Kidney (tissue), 14 donors: ENCODE results near the gene UPP1. TPM values are rescaled to one million over a fixed set of nuclear protein-coding genes. Genes with fewer than 3 reads are reported as not detected.
"Not testable (repeated sequence)": the region's sequence is repeated elsewhere in the genome, so short reads cannot be mapped to it uniquely, and the experiment has no call there.

Experiments used
- DNase-seq, 5 donors: peaks; one replicate each; pipeline ENCODE4 v3.0.0-alpha.2; 2013 to 2020
- FAIRE-seq: peaks from 2 replicates; lab custom pipeline; 2012; peaks lifted over from hg19 to GRCh38; lab: Jason Lieb, UNC
- H3K27ac ChIP-seq, 2 donors: one replicate each; pipeline ENCODE4 v1.7.0; 2013; ENCODE audit warnings: low read depth in 2 of 2, low read length in 2 of 2, inconsistent platforms in 1 of 2
- H3K27me3 ChIP-seq: one replicate; pipeline ENCODE4 v1.7.1; 2013; ENCODE audit warnings: low read length, inconsistent platforms; ENCODE audit not compliant: control insufficient read depth, insufficient read depth
- H3K36me3 ChIP-seq, 3 donors: one replicate each; pipeline versions ENCODE4 v1.7.0 to v1.7.1; 2013; ENCODE audit warnings: low read length in 3 of 3, control low read depth in 1 of 3, inconsistent platforms in 1 of 3; ENCODE audit not compliant: insufficient read depth in 3 of 3, control insufficient read depth in 2 of 3
- H3K4me1 ChIP-seq, 3 donors: one replicate each; pipeline versions ENCODE4 v1.7.0 to v1.7.1; 2013; ENCODE audit warnings: low read length in 3 of 3, inconsistent platforms in 1 of 3, low read depth in 1 of 3; ENCODE audit not compliant: control insufficient read depth in 2 of 3, insufficient read depth in 2 of 3
- H3K4me3 ChIP-seq, 3 donors: one replicate each; pipeline versions ENCODE4 v1.7.0 to v1.8.1; 2013; ENCODE audit warnings: low read length in 3 of 3, control low read depth in 1 of 3, inconsistent platforms in 1 of 3
- H3K9ac ChIP-seq, 3 donors: one replicate each; pipeline versions ENCODE4 v1.7.0 to v1.7.1; 2013; ENCODE audit warnings: low read length in 3 of 3, control low read depth in 1 of 3, inconsistent platforms in 1 of 3
- H3K9me3 ChIP-seq, 3 donors: one replicate each; pipeline versions ENCODE4 v1.7.0 to v1.7.1; 2013; ENCODE audit warnings: low read length in 3 of 3, control low read depth in 1 of 3, inconsistent platforms in 1 of 3; ENCODE audit not compliant: control insufficient read depth in 2 of 3, insufficient read depth in 1 of 3
- CTCF ChIP-seq: IDR thresholded peaks from 3 replicates; pipeline ENCODE4 v1.5.1; 2012; ENCODE audit warnings: mild to moderate bottlenecking, moderate library complexity, borderline replicate concordance; ENCODE audit not compliant: insufficient read depth; ENCODE audit errors: extremely low read depth
- intact Hi-C: fragments of 100-400 bp; cut with DNase I; formaldehyde crosslinking; loops from one replicate; pipeline ENCODE4 v1.11.1; 2022
- polyA plus RNA-seq: library from polyadenylated mRNA; stranded (reverse); fragments of 350-450 nt; fragmentation: Illumina TruSeq; extraction: RNeasy Lipid Tissue Mini Kit (QIAGEN cat#74804); gene quantifications from one replicate; pipeline ENCODE4 v1.2.3, GENCODE V29; 2014; ENCODE audit warnings: low read depth, low replicate concordance; ENCODE audit not compliant: insufficient read depth
- total RNA-seq: library from RNA; stranded (reverse); fragmentation: NEBNext Ultra II Directional; extraction: Animal tissue kit (Norgen Biotek cat#: 25700); gene quantifications from one replicate; pipeline ENCODE4 v1.2.1, GENCODE V29; 2021
- donor health status: control.
- donor health status: control.
- donor health status: control.
- donor health status: control.
- donor health status: control.
- donor health status: DM: yes; HTN: yes; CAD: no.
- donor health status: Normal renal cell carcinoma (clear cell type).

Gene UPP1
- total and polyA plus RNA-seq, 2 donors from 2014 or later = 36.4 to 76.1 TPM

GRCh38 chr7:48141521-48141920, 52.5 kb downstream of the UPP1 start:
- Histone ChIP-seq H3K27ac (no peak overlapping the region), H3K36me3 (no peaks in the 10 kb centered on the region), H3K9ac (no peak overlapping the region), H3K9me3 (peaks cover 0 to 11% (median 0%) of the 10 kb centered on the region in 3 donors), H3K4me1 (peaks cover 0 to 5% (median 4%) of the 10 kb centered on the region in 3 donors), H3K27me3 (no peaks in the 10 kb centered on the region), H3K4me3 (no peak overlapping the region)
- DNase-seq (peak in 1 of 5 donors; percentile 24), FAIRE-seq (no peak)
- no peak for TF ChIP-seq CTCF
- intact Hi-C loops = no loop called here

GRCh38 chr7:48144291-48144768, 55.3 kb downstream of the UPP1 start:
- FAIRE-seq (no peak), DNase-seq (peak in 2 of 5 donors; percentile 9 to 52)

GRCh38 chr7:48147078-48147591, 58.1 kb downstream of the UPP1 start:
- FAIRE-seq (no peak), DNase-seq (no peak)
- intact Hi-C loops = no loop called here
- no peaks in the 10 kb centered on the region for H3K36me3 ChIP-seq
- H3K27me3 ChIP-seq = no peaks in the 10 kb centered on the region
- H3K9ac ChIP-seq = no peak overlapping the region
- no peak overlapping the region for H3K27ac ChIP-seq
- TF ChIP-seq CTCF = no peak
- peaks cover 0 to 11% (median 0%) of the 10 kb centered on the region in 3 donors for H3K9me3 ChIP-seq
- H3K4me3 ChIP-seq = no peak overlapping the region
- no peaks in the 10 kb centered on the region for H3K4me1 ChIP-seq

More at GRCh38 chr7:48144291-48144768, 55.3 kb downstream of the UPP1 start:
- H3K36me3 ChIP-seq = no peaks in the 10 kb centered on the region
- H3K9ac ChIP-seq = no peak overlapping the region
- H3K9me3 ChIP-seq = peaks cover 0 to 11% (median 0%) of the 10 kb centered on the region in 3 donors
- H3K4me1 ChIP-seq = peaks cover 0 to 5% (median 4%) of the 10 kb centered on the region in 3 donors
- no peaks in the 10 kb centered on the region for H3K27me3 ChIP-seq
- no peak overlapping the region for H3K4me3 ChIP-seq
- intact Hi-C loops = no loop called here
- no peak overlapping the region for H3K27ac ChIP-seq
- TF ChIP-seq CTCF = no peak

- H3K4me3 ChIP-seq, H3K9ac ChIP-seq, DNase-seq, intact Hi-C loops, H3K36me3 ChIP-seq, H3K27ac ChIP-seq, FAIRE-seq, H3K9me3 ChIP-seq, H3K4me1 ChIP-seq, H3K27me3 ChIP-seq: not testable (repeated sequence)
Observed at GRCh38 chr7:48147690-48148089, 58.6 kb downstream of the UPP1 start.
